HL-60/S4 treated with phorbol 12-myristate 13-acetate at 8.2 ng/mL for 4 days and 3 days (cell line): ENCODE data around the gene CYB5A.

Source experiments
- in situ Hi-C: fragments of 300-500 bp; cut with MboI; formaldehyde crosslinking; loops from 2 replicates; pipeline ENCODE4 v1.15.0; 2022; ENCODE audit warnings: low sequenced_read_pairs

Gene CYB5A

DNA sequence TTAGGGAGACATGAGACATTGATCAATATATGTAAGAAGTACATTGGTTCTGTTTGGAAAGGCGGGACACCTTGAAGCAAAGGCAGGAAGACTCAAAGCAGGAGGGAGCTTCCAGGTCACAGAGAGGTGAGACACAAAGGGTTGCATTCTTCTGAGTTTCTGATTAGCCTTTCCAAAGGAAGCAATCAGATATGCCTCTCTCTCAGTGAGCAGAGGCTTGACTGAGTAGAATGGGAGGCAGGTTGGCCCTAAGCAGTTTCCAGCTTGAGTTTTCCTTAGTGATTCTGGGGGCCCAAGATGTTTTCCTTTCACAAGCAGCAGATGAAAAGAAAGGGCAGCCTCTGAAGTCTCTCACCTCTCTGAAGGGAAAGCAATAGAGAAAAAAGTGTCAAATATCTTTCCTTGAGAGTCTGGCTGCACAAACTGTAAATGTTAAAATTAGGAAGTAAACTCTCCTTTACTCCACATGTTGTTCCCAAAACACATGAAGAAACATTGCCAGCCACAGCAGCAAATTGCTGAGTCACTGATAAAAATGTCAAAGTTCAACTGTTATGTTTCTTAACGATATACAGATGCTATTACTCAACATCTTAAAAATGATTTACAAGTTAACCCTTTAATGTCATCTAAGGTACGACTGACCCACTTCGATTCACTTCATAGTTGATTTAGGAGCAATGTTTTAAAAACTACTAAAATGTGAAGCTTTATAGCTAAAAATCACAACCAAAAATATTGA lies 40.3 kb downstream of the CYB5A start:
- in situ Hi-C loops, result no loop called here

GRCh38 chr18:74250131-74250530 lies 41.6 kb downstream of the CYB5A start:
- in situ Hi-C loops, result no loop called here

DNA sequence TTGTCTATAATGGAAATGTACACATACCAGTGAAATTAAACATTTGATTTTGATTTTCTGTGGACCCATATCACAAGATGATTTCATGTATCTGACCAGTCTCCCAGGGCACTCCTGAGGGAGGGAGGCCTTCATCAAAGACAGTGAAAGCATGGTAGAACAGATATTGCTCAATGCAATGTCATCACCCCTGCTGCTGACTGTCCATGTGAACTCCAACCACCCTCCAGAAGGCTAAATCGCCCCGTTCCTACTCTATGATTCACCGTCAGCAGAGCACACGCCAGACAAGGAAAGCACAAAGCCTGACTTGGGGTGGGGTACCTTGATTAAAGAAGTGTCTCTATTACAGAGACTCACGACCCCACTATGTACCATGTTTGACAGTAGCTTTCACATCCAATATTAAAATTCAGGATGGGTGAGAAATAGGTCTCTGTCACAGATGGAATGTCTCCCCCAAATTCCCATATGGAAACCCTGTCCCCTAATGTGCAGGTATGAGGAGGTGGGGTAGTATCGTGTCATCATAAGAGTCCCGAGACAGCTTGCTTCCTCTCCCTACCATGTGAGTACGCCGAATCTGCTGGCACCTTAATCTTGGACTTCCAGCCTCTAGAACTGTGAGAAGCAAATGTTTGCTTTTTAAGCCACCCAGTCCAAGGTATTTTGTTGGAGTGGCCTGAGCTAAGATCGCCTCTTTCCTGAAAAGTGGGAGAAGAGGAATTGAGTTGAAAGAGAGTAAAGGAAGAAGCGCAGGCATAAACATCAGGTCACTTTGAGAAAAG lies 42.4 kb downstream of the CYB5A start:
- in situ Hi-C loops, result no loop called here

DNA sequence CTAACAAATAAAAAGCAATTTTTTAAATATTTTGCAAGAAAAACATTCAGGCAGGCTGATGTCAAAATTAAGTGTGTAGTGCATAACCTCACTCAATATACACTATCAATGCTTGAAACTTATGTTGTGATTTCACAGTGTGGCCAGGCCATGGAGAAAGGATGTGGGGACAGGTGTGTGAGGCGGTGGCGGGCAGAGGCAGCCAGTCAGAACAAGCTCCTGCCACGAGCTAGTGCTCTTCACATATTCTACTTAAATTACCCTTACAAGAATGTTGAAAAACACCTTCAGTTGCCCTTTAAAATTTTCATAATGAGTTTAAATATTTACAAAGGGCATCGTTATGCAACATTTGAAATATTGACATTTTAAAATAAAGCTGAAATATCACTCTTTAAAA lies 43.2 kb downstream of the CYB5A start:
- in situ Hi-C loops, result no loop called here

GRCh38 chr18:74248189-74248588 lies 43.6 kb downstream of the CYB5A start:
- in situ Hi-C loops, result no loop called here

- in situ Hi-C loops, result no loop called here
Observed at GRCh38 chr18:74244554-74244953, 47.2 kb downstream of the CYB5A start.

DNA sequence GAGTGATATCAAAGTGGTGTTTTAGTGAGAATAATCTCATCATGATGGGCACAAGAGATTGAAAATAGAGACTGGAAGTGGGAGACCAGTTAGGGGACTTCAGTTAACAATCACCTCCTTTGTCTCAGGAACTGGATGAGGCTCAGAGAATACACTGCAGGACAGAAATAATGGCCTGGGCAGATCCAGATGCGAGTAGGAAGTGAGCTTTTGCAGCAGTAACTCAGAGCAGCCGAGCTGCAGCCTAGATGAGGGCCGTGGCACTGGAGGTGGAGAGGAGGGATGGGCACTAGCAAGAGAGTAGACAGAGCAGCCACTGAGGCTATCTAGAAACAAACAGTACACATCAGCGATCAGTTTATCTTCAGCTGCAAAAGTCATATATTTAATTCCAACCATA lies 48.6 kb downstream of the CYB5A start:
- in situ Hi-C loops, result no loop called here

DNA sequence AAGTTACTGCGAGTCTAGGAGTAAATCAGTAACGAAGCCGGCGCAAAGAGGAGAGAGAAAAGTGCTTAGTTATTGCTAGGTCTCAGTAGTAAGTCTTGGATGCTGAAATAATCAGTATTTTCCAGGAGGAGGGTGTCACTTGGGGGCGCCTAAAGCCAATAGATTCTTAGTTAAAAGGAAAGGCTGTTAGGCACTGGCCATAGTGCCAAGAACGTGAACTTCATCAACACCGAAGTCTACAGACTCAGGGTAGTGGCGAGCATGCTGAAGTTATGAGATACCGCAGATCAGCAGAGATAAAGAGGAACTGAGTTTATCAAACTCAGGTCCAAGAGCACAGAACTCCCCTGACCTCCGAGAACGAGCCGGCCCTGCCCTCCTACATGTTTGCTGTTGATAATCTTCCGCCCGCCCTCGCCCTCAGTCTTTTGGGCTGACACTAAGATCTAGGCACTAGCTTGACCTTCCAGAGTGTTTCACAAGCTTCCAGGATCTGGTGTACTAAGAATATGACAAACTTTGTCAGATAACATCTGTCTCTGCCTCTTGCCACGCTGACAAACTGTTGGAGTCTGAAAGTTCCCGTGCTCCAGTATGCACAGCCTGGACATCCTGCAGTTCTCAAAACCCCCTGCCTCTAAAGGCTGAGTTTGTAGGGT lies 49.2 kb downstream of the CYB5A start:
- in situ Hi-C loops, result no loop called here

DNA sequence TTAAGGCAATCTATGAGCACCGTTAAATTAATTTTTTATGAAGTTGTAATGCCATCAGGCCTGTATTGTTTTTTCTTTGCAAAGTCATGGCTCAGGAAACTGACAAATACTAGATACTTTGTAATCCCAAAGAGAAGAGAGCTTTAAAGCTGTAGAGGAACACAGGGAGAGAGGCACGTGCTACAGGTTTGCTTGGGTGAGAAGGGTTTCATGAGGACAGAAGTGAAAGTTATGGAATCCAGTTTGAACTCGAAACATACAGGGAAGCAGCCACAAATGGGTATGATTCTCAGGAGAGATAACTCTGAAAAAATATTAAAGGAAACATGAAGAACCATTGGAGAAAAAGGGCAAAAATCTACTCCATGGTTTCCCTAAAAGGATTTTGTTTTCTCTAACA lies 49.8 kb downstream of the CYB5A start:
- in situ Hi-C loops, result no loop called here

GRCh38 chr18:74241426-74241825 lies 50.3 kb downstream of the CYB5A start:
- in situ Hi-C loops, result no loop called here

DNA sequence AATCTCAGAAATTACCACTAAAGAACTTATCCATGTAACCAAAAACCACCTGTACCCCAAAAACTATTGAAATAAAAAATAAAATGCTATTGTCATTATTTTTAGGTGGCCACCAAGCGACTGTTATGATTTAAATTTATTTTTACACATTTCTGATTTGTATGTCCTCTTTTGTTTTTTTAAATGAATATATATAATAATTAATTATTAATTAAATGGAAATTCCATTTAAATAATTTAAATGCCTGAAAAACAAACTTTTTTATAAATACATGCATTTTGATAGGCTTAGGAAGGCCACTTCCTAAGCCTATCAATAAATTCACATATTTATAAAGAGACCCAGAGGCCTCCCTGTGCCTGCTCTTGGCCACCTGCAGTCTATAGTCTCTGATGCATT lies 52.2 kb downstream of the CYB5A start:
- in situ Hi-C loops, result no loop called here

DNA sequence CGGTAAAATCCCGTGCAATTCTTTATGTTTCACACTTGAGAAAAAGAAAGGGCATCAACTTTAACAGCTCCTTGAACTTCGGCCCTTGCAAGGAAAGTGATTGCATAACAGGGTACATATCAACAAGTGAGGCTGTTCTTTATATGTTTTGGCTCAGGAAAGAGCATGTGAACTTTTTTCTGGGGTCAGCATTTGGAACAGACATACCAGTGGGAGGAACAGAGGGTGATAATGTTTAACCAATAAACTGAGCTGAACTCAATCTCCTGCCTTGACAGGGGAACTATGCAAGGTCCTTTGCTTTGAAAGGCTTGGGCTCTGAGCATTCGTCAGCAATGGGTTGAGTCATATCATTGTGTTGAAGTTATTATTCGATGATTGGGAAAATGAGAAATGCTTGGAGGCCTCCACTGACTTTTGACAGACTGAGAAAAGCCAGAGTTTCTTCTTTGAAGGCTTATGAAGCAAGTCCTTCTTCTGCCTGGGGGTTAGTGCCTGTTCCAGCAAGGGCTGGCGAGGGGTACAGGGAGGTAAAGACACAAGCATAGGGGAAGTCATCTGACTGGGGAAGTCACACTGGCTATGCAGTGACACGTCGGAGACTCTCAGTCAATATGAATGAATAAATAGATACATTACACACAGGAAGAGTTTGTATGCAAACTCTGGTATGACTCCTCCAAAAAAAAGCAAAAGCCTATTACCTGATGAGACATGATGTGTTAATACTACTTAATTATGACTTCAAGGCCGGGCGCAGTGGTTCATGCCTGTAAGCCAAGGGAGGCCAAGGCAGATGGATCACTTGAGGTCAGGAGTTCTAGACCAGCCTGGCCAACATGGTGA lies 57.2 kb downstream of the CYB5A start:
- in situ Hi-C loops, result no loop called here

- in situ Hi-C loops, result no loop called here
Observed at GRCh38 chr18:74233933-74234325, 57.8 kb downstream of the CYB5A start.

DNA sequence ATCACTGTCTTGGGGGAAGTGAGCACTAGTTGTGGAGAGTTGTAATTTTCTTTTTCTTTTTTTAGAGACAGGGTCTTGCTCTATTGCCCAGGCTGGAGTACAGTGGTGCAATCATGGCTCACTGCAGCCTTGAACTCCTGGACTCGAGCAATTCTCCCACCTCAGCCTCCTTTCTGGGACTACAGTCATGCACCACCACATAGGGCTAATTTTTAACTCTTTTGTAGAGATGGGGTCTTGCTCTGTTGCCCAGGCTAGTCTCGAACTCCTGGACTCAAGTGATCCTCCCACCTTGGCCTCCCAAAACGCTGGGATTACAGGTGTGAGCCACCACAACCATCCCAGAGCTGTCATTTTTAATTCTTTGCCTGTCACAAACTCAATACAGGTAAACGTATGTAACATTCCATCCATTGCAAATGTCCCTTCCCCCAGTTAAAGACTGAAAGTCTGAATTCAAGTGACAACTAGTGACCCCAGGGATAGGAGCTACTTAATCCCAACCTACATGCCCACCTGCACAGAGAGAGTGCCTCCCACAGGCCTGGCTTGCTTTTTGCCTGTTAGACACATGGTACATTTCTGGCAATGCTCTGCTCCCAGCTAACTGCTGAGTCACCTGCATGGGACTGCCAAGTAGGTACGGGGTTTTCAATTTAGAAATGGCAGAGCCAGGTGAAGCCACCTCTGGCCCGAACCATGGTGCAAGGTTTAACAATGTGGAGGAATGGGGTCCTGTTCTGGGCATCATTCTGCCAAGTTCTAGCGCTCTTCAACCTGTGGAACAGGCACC lies 60.6 kb downstream of the CYB5A start:
- in situ Hi-C loops, result no loop called here

- in situ Hi-C loops, result no loop called here
Observed at GRCh38 chr18:74229891-74230290, 61.9 kb downstream of the CYB5A start.

DNA sequence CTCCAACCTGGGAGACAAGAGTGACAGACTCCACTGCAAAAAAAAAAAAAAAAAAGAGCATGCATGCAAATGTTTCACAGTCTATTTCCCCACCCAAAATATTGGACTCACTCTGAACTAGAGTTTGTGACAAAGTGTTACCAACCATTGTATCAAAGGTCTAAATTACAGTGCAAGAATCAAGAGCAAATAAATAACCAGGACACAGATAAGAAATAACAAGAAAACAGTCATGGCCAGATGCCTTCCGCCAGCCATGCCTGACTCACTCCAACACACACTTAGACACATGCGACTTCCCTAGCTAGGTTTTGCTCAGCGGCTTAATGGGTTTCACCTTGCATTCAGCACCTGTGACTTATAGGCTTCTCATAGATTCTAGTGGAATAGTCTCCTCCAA lies 62.8 kb downstream of the CYB5A start:
- in situ Hi-C loops, result no loop called here

GRCh38 chr18:74228312-74228711 lies 63.5 kb downstream of the CYB5A start:
- in situ Hi-C loops, result no loop called here

GRCh38 chr18:74226666-74227065 lies 65.1 kb downstream of the CYB5A start:
- in situ Hi-C loops, result no loop called here

GRCh38 chr18:74226156-74226555 lies 65.6 kb downstream of the CYB5A start:
- in situ Hi-C loops, result no loop called here

- in situ Hi-C loops, result no loop called here
Observed at GRCh38 chr18:74225193-74225840, 66.4 kb downstream of the CYB5A start.
